ENCODE results near the gene RPL36. TPM values are rescaled to one million over a fixed set of nuclear protein-coding genes. Genes with fewer than 3 reads are reported as not detected.
A peak's percentile ranks its signal among the peaks of the same experiment; 100 is the strongest.

The RPL36 gene
- total and polyA plus RNA-seq, 9 of the 15 experiments (the other 6 are each of a cell fraction or from before 2014, with no cell fraction given): 350 to 3,412 (median 1,507) TPM

DNA sequence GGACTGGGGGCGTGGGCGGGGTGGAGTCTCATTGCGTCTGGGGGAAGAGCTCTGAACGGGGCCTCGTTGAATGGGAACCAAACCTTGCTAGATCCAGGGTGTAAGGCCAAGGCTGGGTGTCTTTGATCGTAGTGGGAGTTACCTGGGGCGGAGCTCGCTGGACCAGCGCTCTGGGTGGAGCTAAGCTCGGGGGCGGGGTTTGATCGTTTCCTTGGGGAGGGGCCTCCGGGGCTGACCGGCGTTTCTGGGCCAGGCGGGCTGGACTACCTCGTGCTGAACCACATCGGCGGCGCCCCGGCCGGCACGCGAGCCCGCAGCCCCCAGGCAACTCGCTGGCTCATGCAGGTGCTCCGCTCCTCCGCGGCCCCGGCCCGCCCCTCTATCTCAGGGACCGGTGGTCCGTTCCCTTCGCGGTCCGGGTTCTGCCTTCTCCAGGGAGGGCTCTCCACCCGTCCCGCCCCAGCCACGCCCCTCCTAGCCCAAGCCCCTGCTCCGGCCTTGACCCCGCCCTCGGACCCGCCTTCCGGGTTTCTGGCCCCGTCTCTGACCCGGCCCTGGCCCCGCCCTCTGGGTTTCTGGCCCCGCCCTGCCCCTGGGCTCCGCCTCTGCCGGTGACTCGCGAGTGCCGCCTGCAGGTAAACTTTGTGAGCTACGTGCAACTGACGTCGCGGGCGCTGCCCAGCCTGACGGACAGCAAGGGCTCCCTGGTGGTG is 3.3 kb upstream of the RPL36 start (continued):
- TF ChIP-seq, protein P1, sequence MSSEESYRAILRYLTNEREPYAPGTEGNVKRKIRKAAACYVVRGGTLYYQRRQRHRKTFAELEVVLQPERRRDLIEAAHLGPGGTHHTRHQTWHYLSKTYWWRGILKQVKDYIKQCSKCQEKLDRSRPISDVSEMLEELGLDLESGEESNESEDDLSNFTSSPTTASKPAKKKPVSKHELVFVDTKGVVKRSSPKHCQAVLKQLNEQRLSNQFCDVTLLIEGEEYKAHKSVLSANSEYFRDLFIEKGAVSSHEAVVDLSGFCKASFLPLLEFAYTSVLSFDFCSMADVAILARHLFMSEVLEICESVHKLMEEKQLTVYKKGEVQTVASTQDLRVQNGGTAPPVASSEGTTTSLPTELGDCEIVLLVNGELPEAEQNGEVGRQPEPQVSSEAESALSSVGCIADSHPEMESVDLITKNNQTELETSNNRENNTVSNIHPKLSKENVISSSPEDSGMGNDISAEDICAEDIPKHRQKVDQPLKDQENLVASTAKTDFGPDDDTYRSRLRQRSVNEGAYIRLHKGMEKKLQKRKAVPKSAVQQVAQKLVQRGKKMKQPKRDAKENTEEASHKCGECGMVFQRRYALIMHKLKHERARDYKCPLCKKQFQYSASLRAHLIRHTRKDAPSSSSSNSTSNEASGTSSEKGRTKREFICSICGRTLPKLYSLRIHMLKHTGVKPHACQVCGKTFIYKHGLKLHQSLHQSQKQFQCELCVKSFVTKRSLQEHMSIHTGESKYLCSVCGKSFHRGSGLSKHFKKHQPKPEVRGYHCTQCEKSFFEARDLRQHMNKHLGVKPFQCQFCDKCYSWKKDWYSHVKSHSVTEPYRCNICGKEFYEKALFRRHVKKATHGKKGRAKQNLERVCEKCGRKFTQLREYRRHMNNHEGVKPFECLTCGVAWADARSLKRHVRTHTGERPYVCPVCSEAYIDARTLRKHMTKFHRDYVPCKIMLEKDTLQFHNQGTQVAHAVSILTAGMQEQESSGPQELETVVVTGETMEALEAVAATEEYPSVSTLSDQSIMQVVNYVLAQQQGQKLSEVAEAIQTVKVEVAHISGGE (CRISPR knock-in tag; IDR thresholded peaks at IDR 0.05): peak in 1 of 3 experiments; percentile 87; a peak in 2 of 6 replicates
- no peak for TF ChIP-seq ZNF699 (CRISPR knock-in tag; IDR thresholded peaks at IDR 0.05; ENCODE audit: insufficient replicate concordance)
- TF ChIP-seq MCM2 (IDR thresholded peaks at IDR 0.05; ENCODE audit: low read depth): no peak
- TF ChIP-seq E2F1 (CRISPR knock-in tag; IDR thresholded peaks at IDR 0.05): no peak
- TF ChIP-seq PKNOX1 (IDR thresholded peaks at IDR 0.05): peak; percentile 87
- peak in 1 of 2 experiments; percentile 60; a peak in 1 of 4 replicates for TF ChIP-seq SIN3A (IDR thresholded peaks at IDR 0.05; ENCODE audit: borderline replicate concordance in 2 of 2, control insufficient read depth in 1 of 2, low read depth in 2 of 2, low read length in 2 of 2)
- TF ChIP-seq BHLHE40 (IDR thresholded peaks at IDR 0.05; ENCODE audit: low read length): peak; percentile 66
- peak; percentile 83; the same call in 1 of the 2 replicates for TF ChIP-seq XRCC5 (IDR thresholded peaks at IDR 0.05; ENCODE audit: low read depth, low read length)
- TF ChIP-seq MXD1 (CRISPR knock-in tag; IDR thresholded peaks at IDR 0.05; ENCODE audit: borderline replicate concordance, poor library complexity, severe bottlenecking): peak; percentile 21
- TF ChIP-seq HDGF (IDR thresholded peaks at IDR 0.05): peak; percentile 56; the same call in 1 of the 2 replicates
- TF ChIP-seq NBN (IDR thresholded peaks at IDR 0.05; ENCODE audit: low read depth): peak; percentile 36; the same call in 1 of the 2 replicates
- TF ChIP-seq MBD2 (IDR thresholded peaks at IDR 0.05; ENCODE audit: borderline replicate concordance, low read depth): peak; percentile 39; the same call in 1 of the 2 replicates
- peak; percentile 86 for TF ChIP-seq ELF1 (tag; IDR thresholded peaks at IDR 0.05)
- peak in 1 of 2 experiments; percentile 57; a peak in 2 of 4 replicates for TF ChIP-seq TEAD1 (CRISPR knock-in tag; IDR thresholded peaks at IDR 0.05)
- TF ChIP-seq, protein P2, sequence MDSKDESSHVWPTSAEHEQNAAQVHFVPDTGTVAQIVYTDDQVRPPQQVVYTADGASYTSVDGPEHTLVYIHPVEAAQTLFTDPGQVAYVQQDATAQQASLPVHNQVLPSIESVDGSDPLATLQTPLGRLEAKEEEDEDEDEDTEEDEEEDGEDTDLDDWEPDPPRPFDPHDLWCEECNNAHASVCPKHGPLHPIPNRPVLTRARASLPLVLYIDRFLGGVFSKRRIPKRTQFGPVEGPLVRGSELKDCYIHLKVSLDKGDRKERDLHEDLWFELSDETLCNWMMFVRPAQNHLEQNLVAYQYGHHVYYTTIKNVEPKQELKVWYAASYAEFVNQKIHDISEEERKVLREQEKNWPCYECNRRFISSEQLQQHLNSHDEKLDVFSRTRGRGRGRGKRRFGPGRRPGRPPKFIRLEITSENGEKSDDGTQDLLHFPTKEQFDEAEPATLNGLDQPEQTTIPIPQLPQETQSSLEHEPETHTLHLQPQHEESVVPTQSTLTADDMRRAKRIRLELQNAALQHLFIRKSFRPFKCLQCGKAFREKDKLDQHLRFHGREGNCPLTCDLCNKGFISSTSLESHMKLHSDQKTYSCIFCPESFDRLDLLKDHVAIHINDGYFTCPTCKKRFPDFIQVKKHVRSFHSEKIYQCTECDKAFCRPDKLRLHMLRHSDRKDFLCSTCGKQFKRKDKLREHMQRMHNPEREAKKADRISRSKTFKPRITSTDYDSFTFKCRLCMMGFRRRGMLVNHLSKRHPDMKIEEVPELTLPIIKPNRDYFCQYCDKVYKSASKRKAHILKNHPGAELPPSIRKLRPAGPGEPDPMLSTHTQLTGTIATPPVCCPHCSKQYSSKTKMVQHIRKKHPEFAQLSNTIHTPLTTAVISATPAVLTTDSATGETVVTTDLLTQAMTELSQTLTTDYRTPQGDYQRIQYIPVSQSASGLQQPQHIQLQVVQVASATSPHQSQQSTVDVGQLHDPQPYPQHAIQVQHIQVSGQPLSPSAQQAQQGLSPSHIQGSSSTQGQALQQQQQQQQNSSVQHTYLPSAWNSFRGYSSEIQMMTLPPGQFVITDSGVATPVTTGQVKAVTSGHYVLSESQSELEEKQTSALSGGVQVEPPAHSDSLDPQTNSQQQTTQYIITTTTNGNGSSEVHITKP (IDR thresholded peaks at IDR 0.05; ENCODE audit: partially characterized antibody): peak; percentile 89
- TF ChIP-seq SUPT5H (IDR thresholded peaks at IDR 0.05): peak; percentile 53; the same call in 1 of the 2 replicates

Data from K562 (cell line).